Esophagus squamous epithelium (tissue), 4 donors: ENCODE results near the gene RAB20.

Experiments used
- CTCF ChIP-seq, 6 experiments: fragments of 450-650 bp in 4 of 6; fragments of 200-600 bp in 2 of 6; sonication (generic) in 2 of 6; IDR thresholded peaks; one replicate each; pipeline ENCODE4 v1.5.1; 2016 to 2019; ENCODE audit warnings: antibody characterized with exemption in 6 of 6, mild to moderate bottlenecking in 4 of 6, moderate library complexity in 4 of 6
- POLR2A ChIP-seq, 4 donors: fragments of 450-650 bp; IDR thresholded peaks; one replicate each; pipeline ENCODE4 v1.6.1; 2017; ENCODE audit warnings: antibody characterized with exemption in 4 of 4, mild to moderate bottlenecking in 4 of 4, moderate library complexity in 3 of 4

- no peak for TF ChIP-seq CTCF (IDR thresholded peaks at IDR 0.05)
- no peak for TF ChIP-seq POLR2A (IDR thresholded peaks at IDR 0.05)
Measured at GRCh38 chr13:110523180-110523579, 38.3 kb downstream of the RAB20 start.
